ENCODE data around the gene ULK1. TPM values are rescaled to one million over a fixed set of nuclear protein-coding genes. Genes with fewer than 3 reads are reported as not detected.

ULK1 gene
- total RNA-seq, 1 experiment from 2014 or later = 72.1 TPM

DNA sequence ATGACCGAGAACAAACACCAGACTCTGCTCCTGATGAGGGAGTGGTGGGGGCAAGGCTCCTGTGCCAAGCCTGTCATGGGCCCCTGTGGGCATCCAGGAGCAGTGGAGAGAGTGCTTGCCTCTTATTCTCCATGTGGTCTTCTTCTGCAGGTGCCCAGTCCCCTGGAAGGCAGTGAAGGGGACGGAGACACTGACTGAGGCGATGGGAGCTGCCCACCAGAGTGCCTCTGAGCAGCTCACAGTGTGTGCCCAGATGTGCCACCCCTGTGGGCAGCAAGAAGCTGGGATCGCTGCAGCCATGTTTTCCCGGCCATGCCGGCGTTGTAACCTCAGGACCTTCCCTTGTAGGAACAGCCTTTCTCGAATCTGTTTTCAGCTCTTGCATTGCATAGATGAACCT lies 49.0 kb downstream of the ULK1 start:
- BruUV-seq (replicated peaks) = no TSS peak
- no peak for ATAC-seq
- Histone ChIP-seq H3K9me3 (ENCODE audit: control insufficient read depth, insufficient read depth, low read depth, low read length) (no peaks in the 10 kb centered on the region), H3K36me3 (ENCODE audit: control insufficient read depth, insufficient read depth, low read length) (0 out of 2 replicates have a peak, but pooled peaks cover 2% of the 10 kb centered on the region), H3K4me3 (ENCODE audit: low read depth in 2 of 2, low read length in 2 of 2) (no peak overlapping the region), H3K27me3 (ENCODE audit: control insufficient read depth, insufficient read depth, low read length) (no peaks in the 10 kb centered on the region), H3K4me1 (ENCODE audit: control insufficient read depth, insufficient read depth, low read length) (no peaks in the 10 kb centered on the region), H3K27ac (ENCODE audit: low read length) (no peak overlapping the region)
- intact Hi-C loops (cut with micrococcal nuclease; ENCODE audit: unreplicated experiment) = no loop called here
- ChIA-PET CTCF (no interaction called here), POLR2A (no interaction called here)
- in situ Hi-C loops (cut with HindIII; ENCODE audit: low pct_unique_long_range_greater_than_20kb, low sequenced_read_pairs) = no loop called here
- TF ChIP-seq, protein P1, sequence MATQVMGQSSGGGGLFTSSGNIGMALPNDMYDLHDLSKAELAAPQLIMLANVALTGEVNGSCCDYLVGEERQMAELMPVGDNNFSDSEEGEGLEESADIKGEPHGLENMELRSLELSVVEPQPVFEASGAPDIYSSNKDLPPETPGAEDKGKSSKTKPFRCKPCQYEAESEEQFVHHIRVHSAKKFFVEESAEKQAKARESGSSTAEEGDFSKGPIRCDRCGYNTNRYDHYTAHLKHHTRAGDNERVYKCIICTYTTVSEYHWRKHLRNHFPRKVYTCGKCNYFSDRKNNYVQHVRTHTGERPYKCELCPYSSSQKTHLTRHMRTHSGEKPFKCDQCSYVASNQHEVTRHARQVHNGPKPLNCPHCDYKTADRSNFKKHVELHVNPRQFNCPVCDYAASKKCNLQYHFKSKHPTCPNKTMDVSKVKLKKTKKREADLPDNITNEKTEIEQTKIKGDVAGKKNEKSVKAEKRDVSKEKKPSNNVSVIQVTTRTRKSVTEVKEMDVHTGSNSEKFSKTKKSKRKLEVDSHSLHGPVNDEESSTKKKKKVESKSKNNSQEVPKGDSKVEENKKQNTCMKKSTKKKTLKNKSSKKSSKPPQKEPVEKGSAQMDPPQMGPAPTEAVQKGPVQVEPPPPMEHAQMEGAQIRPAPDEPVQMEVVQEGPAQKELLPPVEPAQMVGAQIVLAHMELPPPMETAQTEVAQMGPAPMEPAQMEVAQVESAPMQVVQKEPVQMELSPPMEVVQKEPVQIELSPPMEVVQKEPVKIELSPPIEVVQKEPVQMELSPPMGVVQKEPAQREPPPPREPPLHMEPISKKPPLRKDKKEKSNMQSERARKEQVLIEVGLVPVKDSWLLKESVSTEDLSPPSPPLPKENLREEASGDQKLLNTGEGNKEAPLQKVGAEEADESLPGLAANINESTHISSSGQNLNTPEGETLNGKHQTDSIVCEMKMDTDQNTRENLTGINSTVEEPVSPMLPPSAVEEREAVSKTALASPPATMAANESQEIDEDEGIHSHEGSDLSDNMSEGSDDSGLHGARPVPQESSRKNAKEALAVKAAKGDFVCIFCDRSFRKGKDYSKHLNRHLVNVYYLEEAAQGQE (IDR thresholded peaks at IDR 0.05; ENCODE audit: insufficient read depth in 1 of 2, low read depth in 2 of 2, low read length in 1 of 2) = no peak
- TF ChIP-seq POLR2AphosphoS5 (IDR thresholded peaks at IDR 0.05; ENCODE audit: low read depth, low read length) = 0 out of 2 replicates have a peak, but pooled peaks have one; percentile 1
- no peak for DNase-seq (ENCODE audit: low read depth, low spot score)

DNA sequence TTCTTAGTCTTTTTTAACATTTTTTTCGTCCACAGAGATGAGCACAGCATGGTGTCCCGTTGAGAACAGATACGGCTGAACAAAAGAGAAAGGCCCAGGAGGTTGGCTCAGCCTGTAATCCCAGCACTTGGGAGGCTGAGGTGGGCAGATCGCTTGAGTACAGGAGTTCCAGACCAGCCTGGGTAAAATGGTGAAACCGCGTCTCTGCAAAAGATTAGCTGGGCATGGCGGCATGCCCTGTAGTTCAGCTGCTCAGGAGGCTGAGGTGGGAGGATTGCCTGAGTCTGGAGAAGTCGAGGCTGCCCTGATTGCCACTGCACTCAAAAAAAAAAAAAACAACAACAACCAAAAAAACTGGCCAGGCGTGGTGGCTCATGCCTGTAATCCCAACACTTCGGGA lies 49.5 kb downstream of the ULK1 start:
- TF ChIP-seq SIN3A (IDR thresholded peaks at IDR 0.05; ENCODE audit: borderline replicate concordance, insufficient read depth, low read depth, low read length) = no peak
- TF ChIP-seq, protein P1 (IDR thresholded peaks at IDR 0.05; ENCODE audit: insufficient read depth in 1 of 2, low read depth in 2 of 2, low read length in 1 of 2) = no peak
- no peak for TF ChIP-seq POLR2AphosphoS5 (IDR thresholded peaks at IDR 0.05; ENCODE audit: low read depth, low read length)
- TF ChIP-seq, protein P2, sequence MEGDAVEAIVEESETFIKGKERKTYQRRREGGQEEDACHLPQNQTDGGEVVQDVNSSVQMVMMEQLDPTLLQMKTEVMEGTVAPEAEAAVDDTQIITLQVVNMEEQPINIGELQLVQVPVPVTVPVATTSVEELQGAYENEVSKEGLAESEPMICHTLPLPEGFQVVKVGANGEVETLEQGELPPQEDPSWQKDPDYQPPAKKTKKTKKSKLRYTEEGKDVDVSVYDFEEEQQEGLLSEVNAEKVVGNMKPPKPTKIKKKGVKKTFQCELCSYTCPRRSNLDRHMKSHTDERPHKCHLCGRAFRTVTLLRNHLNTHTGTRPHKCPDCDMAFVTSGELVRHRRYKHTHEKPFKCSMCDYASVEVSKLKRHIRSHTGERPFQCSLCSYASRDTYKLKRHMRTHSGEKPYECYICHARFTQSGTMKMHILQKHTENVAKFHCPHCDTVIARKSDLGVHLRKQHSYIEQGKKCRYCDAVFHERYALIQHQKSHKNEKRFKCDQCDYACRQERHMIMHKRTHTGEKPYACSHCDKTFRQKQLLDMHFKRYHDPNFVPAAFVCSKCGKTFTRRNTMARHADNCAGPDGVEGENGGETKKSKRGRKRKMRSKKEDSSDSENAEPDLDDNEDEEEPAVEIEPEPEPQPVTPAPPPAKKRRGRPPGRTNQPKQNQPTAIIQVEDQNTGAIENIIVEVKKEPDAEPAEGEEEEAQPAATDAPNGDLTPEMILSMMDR (IDR thresholded peaks at IDR 0.05) = no peak
- TF ChIP-seq TCF7L2 (IDR thresholded peaks at IDR 0.05; ENCODE audit: low read depth, low read length) = no peak
- Histone ChIP-seq H3K27ac (ENCODE audit: low read length) (no peak overlapping the region), H3K4me3 (ENCODE audit: low read depth in 2 of 2, low read length in 2 of 2) (no peak overlapping the region), H3K4me1 (ENCODE audit: control insufficient read depth, insufficient read depth, low read length) (no peaks in the 10 kb centered on the region), H3K9me3 (ENCODE audit: control insufficient read depth, insufficient read depth, low read depth, low read length) (no peaks in the 10 kb centered on the region), H3K27me3 (ENCODE audit: control insufficient read depth, insufficient read depth, low read length) (no peaks in the 10 kb centered on the region), H3K36me3 (ENCODE audit: control insufficient read depth, insufficient read depth, low read length) (0 out of 2 replicates have a peak, but pooled peaks cover 2% of the 10 kb centered on the region)
- ChIA-PET CTCF (no interaction called here), POLR2A (no interaction called here)
- intact Hi-C loops (cut with micrococcal nuclease; ENCODE audit: unreplicated experiment) (no loop called here), in situ Hi-C loops (cut with HindIII; ENCODE audit: low pct_unique_long_range_greater_than_20kb, low sequenced_read_pairs) (no loop called here)
- BruUV-seq (replicated peaks) = no TSS peak
- ATAC-seq (no peak), DNase-seq (ENCODE audit: low read depth, low spot score) (no peak)

Measured in Panc1 (cell line).